ENCODE data around the gene ATG3. TPM values are rescaled to one million over a fixed set of nuclear protein-coding genes. Genes with fewer than 3 reads are reported as not detected.

ATG3 gene
- total and polyA plus RNA-seq, 2 donors (not counting 3 experiments of a cell fraction or from before 2014, with no cell fraction given) = 36.0 to 62.4 TPM

DNA sequence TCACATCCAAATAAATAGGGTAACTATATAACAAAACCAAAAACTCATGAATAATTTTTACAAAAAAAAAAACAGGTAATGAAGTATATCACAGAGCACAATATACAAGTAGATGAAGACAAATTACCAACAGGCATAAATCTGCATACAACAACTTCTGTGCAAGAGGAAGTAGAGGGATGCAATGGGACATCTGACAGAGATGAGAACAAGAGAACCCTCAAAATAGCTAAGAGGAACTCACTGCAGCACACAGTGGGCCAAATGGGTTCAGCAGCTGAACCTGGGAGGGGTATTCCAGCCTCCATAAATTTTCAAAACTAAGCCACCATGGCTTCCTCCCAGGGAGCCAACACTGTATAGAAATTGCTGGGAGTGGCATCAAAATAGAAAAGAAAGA lies 52.9 kb downstream of the ATG3 start:
- Histone ChIP-seq H3K9me1 (replicated peaks; ENCODE audit: control insufficient read depth, extremely low read depth, insufficient read depth, low read length) (no peaks in the 10 kb centered on the region), H3K4me3 (replicated peaks in 1 of 3; ENCODE audit: insufficient read depth in 1 of 3, low read depth in 1 of 3, low read length in 3 of 3) (no peak overlapping the region), H3K27ac (ENCODE audit: insufficient read depth, low read depth, low read length) (no peak overlapping the region), H3K36me3 (ENCODE audit: control insufficient read depth in 2 of 2, extremely low read depth in 1 of 2, insufficient read depth in 2 of 2, low read length in 2 of 2) (no peaks in the 10 kb centered on the region), H3K9me3 (replicated peaks; ENCODE audit: control insufficient read depth, insufficient read depth, low read length) (no peaks in the 10 kb centered on the region), H3K9ac (replicated peaks; ENCODE audit: extremely low read depth, insufficient read depth, low read length) (no peak overlapping the region), H3K27me3 (ENCODE audit: control insufficient read depth in 2 of 2, insufficient read depth in 2 of 2, low read length in 2 of 2) (no peaks in the 10 kb centered on the region), H3K79me2 (ENCODE audit: control insufficient read depth, insufficient read depth, low read length) (no peaks in the 10 kb centered on the region), H3K4me1 (ENCODE audit: control insufficient read depth, extremely low read depth, insufficient read depth, low read length) (no peaks in the 10 kb centered on the region), H2AFZ (ENCODE audit: low read depth, low read length) (no peak overlapping the region), H3K4me2 (ENCODE audit: insufficient read depth, low read length) (no peak overlapping the region), H4K20me1 (replicated peaks; ENCODE audit: control insufficient read depth, extremely low read depth, insufficient read depth, low read length) (no peaks in the 10 kb centered on the region)
- FAIRE-seq = no peak
- no TSS peak for BruUV-seq (replicated peaks)
- intact Hi-C loops (cut with micrococcal nuclease) = no loop called here
- ChIA-PET POLR2A (no interaction called here), CTCF (no interaction called here)
- DNase-seq (ENCODE audit: low read depth, low spot score) = no peak
- dilution Hi-C loops (cut with MboI; ENCODE audit: extremely low pct_ligation_motif_present, low sequenced_read_pairs) = no loop called here
- TF ChIP-seq POLR2AphosphoS5 (IDR thresholded peaks at IDR 0.05; ENCODE audit: insufficient read depth, low read depth, low read length) (no peak), EZH2 (IDR thresholded peaks at IDR 0.05; ENCODE audit: borderline replicate concordance, low read depth, low read length, severe bottlenecking) (no peak), MYC (IDR thresholded peaks at IDR 0.05; ENCODE audit: low read depth, low read length) (no peak), GATA2 (IDR thresholded peaks at IDR 0.05; ENCODE audit: insufficient read depth, insufficient read length, low read depth, low read length) (no peak), JUN (IDR thresholded peaks at IDR 0.05; ENCODE audit: borderline replicate concordance, insufficient read depth, insufficient read length, low read depth) (no peak), FOS (IDR thresholded peaks at IDR 0.05; ENCODE audit: borderline replicate concordance, insufficient read depth, low read length) (no peak), POLR2A (IDR thresholded peaks at IDR 0.05; ENCODE audit: low read depth, low read length) (no peak)
- TF ChIP-seq, protein P1, sequence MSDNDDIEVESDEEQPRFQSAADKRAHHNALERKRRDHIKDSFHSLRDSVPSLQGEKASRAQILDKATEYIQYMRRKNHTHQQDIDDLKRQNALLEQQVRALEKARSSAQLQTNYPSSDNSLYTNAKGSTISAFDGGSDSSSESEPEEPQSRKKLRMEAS (IDR thresholded peaks at IDR 0.05; ENCODE audit: insufficient read depth, insufficient read length) = no peak
- TF ChIP-seq, protein P2, sequence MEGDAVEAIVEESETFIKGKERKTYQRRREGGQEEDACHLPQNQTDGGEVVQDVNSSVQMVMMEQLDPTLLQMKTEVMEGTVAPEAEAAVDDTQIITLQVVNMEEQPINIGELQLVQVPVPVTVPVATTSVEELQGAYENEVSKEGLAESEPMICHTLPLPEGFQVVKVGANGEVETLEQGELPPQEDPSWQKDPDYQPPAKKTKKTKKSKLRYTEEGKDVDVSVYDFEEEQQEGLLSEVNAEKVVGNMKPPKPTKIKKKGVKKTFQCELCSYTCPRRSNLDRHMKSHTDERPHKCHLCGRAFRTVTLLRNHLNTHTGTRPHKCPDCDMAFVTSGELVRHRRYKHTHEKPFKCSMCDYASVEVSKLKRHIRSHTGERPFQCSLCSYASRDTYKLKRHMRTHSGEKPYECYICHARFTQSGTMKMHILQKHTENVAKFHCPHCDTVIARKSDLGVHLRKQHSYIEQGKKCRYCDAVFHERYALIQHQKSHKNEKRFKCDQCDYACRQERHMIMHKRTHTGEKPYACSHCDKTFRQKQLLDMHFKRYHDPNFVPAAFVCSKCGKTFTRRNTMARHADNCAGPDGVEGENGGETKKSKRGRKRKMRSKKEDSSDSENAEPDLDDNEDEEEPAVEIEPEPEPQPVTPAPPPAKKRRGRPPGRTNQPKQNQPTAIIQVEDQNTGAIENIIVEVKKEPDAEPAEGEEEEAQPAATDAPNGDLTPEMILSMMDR (IDR thresholded peaks at IDR 0.05; ENCODE audit: extremely low read depth in 1 of 2, insufficient read depth in 1 of 2, low read depth in 1 of 2, low read length in 2 of 2) = no peak

All from endothelial cell of umbilical vein (primary cell).